ENCODE results near the gene PPP1R13B. TPM values are rescaled to one million over a fixed set of nuclear protein-coding genes. Genes with fewer than 3 reads are reported as not detected.

The PPP1R13B gene
- total RNA-seq, 6 experiments from 2014 or later: 5.1 to 6.2 (median 5.5) TPM

DNA sequence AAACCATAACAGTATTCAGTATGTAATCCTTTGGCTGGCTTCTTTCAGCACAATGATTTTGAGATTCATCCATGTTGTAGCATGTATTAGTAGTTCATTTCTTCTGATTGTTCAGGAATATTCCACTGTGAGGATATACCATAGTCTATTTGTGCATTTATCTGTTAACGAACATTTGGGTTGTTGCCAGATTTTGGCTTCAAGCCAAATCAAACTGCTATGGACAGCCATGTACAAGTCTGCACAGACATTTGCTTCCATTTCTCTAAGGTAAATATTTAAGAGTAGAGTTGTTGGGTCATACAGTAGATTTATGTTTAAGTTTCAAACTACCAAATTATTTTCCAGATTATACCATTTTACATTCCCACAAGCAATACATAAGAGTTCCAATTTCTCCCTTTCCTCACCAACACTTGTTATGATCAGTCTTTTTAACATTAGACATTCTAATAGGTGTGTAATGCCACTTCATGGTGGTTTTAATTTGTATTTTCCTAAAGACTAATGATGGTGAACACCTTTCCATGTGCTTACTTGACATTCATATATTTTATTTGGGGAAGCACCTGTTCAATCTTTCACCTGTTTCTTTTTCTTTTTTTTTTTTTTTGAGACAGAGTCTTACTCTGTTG lies 75.2 kb downstream of the PPP1R13B start:
- H3K36me3 Mint-ChIP-seq (ENCODE audit: low read depth): no peaks in the 10 kb centered on the region
- no peaks in the 10 kb centered on the region for H3K4me1 Mint-ChIP-seq (ENCODE audit: low read depth)
- no peak overlapping the region for H3K4me3 Mint-ChIP-seq
- no peaks in the 10 kb centered on the region for H3K9me3 Mint-ChIP-seq
- DNase-seq: no peak
- H3K27ac Mint-ChIP-seq: no peak overlapping the region
- TF ChIP-seq, protein P1, sequence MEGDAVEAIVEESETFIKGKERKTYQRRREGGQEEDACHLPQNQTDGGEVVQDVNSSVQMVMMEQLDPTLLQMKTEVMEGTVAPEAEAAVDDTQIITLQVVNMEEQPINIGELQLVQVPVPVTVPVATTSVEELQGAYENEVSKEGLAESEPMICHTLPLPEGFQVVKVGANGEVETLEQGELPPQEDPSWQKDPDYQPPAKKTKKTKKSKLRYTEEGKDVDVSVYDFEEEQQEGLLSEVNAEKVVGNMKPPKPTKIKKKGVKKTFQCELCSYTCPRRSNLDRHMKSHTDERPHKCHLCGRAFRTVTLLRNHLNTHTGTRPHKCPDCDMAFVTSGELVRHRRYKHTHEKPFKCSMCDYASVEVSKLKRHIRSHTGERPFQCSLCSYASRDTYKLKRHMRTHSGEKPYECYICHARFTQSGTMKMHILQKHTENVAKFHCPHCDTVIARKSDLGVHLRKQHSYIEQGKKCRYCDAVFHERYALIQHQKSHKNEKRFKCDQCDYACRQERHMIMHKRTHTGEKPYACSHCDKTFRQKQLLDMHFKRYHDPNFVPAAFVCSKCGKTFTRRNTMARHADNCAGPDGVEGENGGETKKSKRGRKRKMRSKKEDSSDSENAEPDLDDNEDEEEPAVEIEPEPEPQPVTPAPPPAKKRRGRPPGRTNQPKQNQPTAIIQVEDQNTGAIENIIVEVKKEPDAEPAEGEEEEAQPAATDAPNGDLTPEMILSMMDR (IDR thresholded peaks at IDR 0.05): no peak
- H3K27me3 Mint-ChIP-seq (ENCODE audit: insufficient read depth): no peaks in the 10 kb centered on the region

GRCh38 chr14:103770902-103771301 lies 76.5 kb downstream of the PPP1R13B start:
- Mint-ChIP-seq H3K9me3 (no peaks in the 10 kb centered on the region), H3K4me1 (ENCODE audit: low read depth) (no peaks in the 10 kb centered on the region), H3K36me3 (ENCODE audit: low read depth) (no peaks in the 10 kb centered on the region), H3K27ac (no peak overlapping the region), H3K4me3 (no peak overlapping the region), H3K27me3 (ENCODE audit: insufficient read depth) (no peaks in the 10 kb centered on the region)
- no peak for DNase-seq
- TF ChIP-seq, protein P1 (IDR thresholded peaks at IDR 0.05): no peak

DNA sequence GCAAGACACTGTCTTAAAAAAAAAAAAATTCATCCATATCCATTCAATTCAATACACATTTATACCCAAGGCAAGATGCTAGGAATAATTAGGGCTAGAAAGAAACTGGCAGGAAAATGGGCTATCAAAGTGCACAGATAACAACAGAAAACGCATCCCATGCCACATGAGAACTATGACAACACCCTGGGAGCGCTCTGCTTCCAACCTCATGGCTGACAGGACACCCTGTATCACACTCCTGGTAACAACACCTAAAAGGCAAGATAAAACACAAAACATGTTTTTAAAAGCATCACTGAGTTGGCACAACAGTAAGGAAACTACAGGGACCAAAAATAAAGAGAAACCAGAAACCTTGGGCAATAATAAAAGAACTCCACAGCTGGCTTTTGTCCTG lies 76.9 kb downstream of the PPP1R13B start:
- Mint-ChIP-seq H3K4me1 (ENCODE audit: low read depth) (no peaks in the 10 kb centered on the region), H3K27me3 (ENCODE audit: insufficient read depth) (no peaks in the 10 kb centered on the region)
- TF ChIP-seq, protein P1 (IDR thresholded peaks at IDR 0.05): no peak

DNA sequence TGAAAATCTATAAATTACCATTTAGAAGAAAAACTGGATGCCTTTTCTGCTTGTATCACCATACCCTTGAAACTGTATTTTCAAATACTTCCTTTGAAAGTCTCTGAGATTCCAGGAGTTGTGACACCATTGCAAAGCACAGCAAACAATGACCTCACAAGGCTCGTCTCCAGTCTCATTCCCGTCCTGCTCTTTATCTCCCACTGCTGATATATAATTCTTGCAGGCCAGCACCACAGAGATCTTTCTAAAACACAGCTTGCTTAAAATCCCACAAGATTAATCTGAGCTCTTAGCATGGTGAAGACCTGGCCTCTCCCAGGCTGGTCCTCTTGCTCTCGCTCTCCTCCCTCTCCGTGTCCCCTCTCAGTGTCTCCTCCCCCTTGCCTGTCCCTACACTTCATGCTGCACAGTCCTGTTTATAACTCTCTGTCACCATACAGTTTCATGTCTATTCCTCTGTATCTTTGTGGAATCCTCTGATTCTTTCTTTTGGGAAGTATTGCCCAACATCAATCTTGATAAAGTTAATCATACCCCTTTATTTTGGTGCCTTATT lies 80.0 kb downstream of the PPP1R13B start:
- Mint-ChIP-seq H3K27me3 (ENCODE audit: insufficient read depth) (peaks cover 1% of the 10 kb centered on the region; the same call in 1 of the 2 replicates), H3K27ac (no peak overlapping the region), H3K4me3 (no peak overlapping the region), H3K4me1 (ENCODE audit: low read depth) (peaks cover 5% of the 10 kb centered on the region), H3K36me3 (ENCODE audit: low read depth) (no peaks in the 10 kb centered on the region; the same call in 1 of the 2 replicates), H3K9me3 (no peaks in the 10 kb centered on the region)
- DNase-seq: no peak
- TF ChIP-seq, protein P1 (IDR thresholded peaks at IDR 0.05): no peak

More for the DNA sequence above, 76.9 kb downstream of the PPP1R13B start:
- DNase-seq: no peak
- Mint-ChIP-seq H3K9me3 (no peaks in the 10 kb centered on the region), H3K4me3 (no peak overlapping the region), H3K27ac (no peak overlapping the region), H3K36me3 (ENCODE audit: low read depth) (no peaks in the 10 kb centered on the region; the same call in 1 of the 2 replicates)

- DNase-seq: no peak
- no peak overlapping the region for H3K27ac Mint-ChIP-seq
- H3K9me3 Mint-ChIP-seq: no peaks in the 10 kb centered on the region
- H3K36me3 Mint-ChIP-seq (ENCODE audit: low read depth): no peaks in the 10 kb centered on the region; the same call in 1 of the 2 replicates
- H3K4me3 Mint-ChIP-seq: no peak overlapping the region
- TF ChIP-seq, protein P1 (IDR thresholded peaks at IDR 0.05): no peak
- peaks cover 1% of the 10 kb centered on the region; the same call in 1 of the 2 replicates for H3K27me3 Mint-ChIP-seq (ENCODE audit: insufficient read depth)
- H3K4me1 Mint-ChIP-seq (ENCODE audit: low read depth): peaks cover 13% of the 10 kb centered on the region
Observed at GRCh38 chr14:103765526-103765925, 81.8 kb downstream of the PPP1R13B start.
